Cerebellar nuclear complex (tissue), 1 donor: Measurements from ENCODE around the gene CCDC182.

Experiments used
- DNase-seq, 2 experiments: peaks; one replicate each; lab custom pipeline; 2025; lab: John Stamatoyannopoulos, UW

The CCDC182 gene

GRCh38 chr17:57697197-57697596 lies 47.9 kb downstream of the CCDC182 start:
- DNase-seq: no peak

- no peak for DNase-seq
Observed at GRCh38 chr17:57696050-57696449, 49.0 kb downstream of the CCDC182 start.
